ENCODE data around the gene LMX1A. TPM values are rescaled to one million over a fixed set of nuclear protein-coding genes. Genes with fewer than 3 reads are reported as not detected.

LMX1A gene
- total RNA-seq, 1 experiment from 2014 or later, result not detected

DNA sequence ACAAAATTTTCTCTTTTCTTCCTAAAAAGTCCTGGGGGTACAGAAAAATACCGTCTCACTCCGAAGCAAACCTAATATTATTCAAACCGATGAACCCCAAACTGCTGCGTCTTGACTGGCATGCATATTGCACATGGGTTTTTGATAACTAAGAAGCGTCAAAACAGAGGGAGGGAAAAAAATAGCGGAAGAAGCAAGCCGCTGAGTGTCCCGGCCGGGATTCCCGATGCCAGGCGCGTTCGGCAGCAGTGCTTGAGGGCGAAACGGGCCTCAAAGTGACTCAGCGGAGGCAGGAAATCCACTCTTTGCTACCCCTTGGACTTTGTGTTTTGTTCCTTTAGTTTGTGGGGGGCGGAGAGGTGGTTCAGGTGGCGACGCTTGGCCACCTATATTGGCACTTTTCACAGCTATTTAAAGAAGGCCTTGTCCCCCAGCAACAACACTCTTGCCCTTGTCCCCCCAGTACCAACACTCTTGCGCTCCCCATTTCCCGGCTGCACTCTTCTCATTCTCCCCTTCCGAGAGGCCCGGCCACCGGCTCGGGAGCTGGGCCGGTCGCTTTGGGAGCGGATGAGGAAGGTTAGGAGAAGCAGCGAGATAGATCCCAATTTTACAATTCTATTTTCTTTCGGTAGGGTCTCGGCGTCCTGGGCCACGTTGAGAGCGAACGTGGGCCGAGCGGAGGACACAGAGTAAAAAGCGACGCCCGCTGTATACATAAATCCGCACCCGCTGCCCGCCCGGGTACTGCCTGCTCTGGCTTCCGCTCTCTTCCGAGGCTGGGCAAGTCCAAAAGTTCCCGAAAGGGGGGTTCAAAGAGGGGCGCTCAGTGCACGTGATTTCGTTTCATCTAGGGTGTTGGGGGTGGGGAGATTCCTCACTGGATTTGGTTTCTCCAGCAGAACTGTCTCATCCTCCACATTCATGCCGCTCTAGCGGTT, 2.5 kb downstream of the LMX1A start:
- H3K4me3 ChIP-seq, result no peak overlapping the region
- H3K27ac ChIP-seq, result no peak overlapping the region
- no peak for DNase-seq (ENCODE audit: low read depth in 1 of 2, low spot score in 2 of 2)
- no peaks in the 10 kb centered on the region for H3K36me3 ChIP-seq
- no peaks in the 10 kb centered on the region for H3K4me1 ChIP-seq (replicated peaks)
- peaks cover 30% of the 10 kb centered on the region for H3K27me3 ChIP-seq (replicated peaks)
- H3K9me3 ChIP-seq (replicated peaks), result no peaks in the 10 kb centered on the region

DNA sequence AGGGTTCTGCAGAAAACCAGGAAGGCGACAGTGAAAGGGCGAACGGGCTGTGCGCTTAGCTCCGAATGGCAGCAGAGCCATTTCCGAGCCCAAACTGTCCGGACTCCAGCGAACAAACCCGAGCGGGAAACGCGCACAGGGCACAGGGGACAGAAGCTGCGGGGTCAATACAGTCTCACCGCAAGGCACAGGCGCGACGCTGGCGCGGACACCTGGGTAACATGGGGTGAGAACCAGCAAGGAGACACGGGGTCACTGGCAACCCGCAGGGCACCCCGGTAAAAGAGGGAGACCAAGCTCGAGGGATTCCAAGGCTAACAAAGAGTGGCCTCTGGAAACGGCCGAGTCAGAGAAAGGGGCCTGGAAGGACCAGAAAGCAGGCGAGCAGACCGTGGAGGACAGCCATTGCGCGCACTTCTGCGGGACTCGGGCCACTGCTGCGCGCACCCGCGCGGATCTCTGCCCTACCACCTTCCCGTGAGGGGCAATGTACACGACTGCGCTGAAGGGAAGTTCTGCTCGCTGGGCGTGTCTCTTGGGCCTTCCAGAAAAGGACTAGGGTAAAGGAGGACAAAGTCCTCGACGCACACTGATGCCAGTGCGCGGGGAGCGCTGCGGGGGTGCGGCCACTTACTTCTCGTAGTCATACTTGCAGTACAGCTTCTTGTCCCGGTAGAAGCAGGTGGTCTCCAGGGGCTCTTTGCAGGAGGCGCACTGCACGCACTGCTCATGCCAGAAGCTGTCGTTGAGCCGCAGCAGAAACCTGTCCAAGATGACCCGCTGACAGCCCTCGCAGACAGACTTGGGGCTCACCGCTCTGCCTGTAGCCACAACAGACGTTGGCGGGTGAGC, 3.8 kb downstream of the LMX1A start:
- no peaks in the 10 kb centered on the region for H3K9me3 ChIP-seq (replicated peaks)
- no peaks in the 10 kb centered on the region for H3K36me3 ChIP-seq
- no peak overlapping the region for H3K27ac ChIP-seq
- H3K27me3 ChIP-seq (replicated peaks), result peaks cover 19% of the 10 kb centered on the region
- no peak for DNase-seq (ENCODE audit: low read depth in 1 of 2, low spot score in 2 of 2)
- no peaks in the 10 kb centered on the region for H3K4me1 ChIP-seq (replicated peaks)
- H3K4me3 ChIP-seq, result no peak overlapping the region

DNA sequence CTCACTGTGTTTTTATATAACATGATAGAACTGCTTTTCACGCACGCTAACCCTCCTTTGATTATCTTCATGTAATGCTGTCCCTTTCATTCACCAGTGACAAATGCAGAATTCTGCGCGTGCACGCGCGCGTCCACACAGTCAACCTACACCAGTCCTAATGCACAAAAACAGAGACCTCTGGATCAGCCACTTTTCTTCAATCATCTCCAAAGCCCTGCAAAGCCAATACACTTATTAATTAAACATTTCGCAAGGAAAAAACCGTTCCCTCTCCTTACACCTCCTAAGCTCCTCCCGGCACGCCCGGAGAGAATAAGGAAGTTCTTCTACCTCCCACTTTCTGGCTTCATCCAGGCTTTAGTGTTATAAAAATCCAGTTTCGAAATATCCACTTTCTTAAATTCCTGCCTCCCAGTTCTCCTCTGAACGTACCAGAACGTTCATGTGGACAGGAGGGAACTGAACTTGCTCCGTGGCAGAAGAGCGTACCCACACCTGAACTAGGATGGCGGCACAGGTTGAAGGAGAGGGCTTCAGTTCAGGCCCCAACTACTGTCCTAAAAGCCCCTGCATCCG, 4.6 kb downstream of the LMX1A start:
- Histone ChIP-seq H3K9me3 (replicated peaks) (no peaks in the 10 kb centered on the region), H3K4me3 (no peak overlapping the region), H3K27me3 (replicated peaks) (peaks cover 19% of the 10 kb centered on the region), H3K27ac (no peak overlapping the region), H3K36me3 (no peaks in the 10 kb centered on the region), H3K4me1 (replicated peaks) (no peaks in the 10 kb centered on the region)
- DNase-seq (ENCODE audit: low read depth in 1 of 2, low spot score in 2 of 2), result no peak

DNA sequence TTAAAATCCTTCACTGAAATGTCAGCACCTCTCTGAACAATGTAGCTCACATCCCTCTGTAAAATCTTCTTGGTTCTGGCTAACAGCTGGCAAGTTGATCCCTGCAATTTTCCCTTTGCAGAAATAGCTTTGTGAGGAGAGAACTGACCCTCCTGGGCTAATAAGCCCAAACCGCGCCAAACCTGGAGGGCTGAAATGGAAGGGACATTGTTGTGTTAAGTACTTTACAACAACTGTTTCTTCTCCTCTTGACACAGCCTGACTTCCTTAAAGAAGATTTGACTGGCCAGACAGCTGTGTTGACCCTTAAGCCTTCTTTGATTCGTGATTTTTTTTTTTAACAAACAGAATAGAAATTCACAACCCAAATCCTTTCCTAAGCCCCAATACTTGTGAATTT, 5.7 kb downstream of the LMX1A start:
- no peak for DNase-seq (ENCODE audit: low read depth in 1 of 2, low spot score in 2 of 2)
- H3K4me1 ChIP-seq (replicated peaks), result no peaks in the 10 kb centered on the region
- H3K27ac ChIP-seq, result no peak overlapping the region
- no peak overlapping the region for H3K4me3 ChIP-seq
- no peaks in the 10 kb centered on the region for H3K36me3 ChIP-seq
- no peaks in the 10 kb centered on the region for H3K9me3 ChIP-seq (replicated peaks)
- peaks cover 21% of the 10 kb centered on the region for H3K27me3 ChIP-seq (replicated peaks)

DNA sequence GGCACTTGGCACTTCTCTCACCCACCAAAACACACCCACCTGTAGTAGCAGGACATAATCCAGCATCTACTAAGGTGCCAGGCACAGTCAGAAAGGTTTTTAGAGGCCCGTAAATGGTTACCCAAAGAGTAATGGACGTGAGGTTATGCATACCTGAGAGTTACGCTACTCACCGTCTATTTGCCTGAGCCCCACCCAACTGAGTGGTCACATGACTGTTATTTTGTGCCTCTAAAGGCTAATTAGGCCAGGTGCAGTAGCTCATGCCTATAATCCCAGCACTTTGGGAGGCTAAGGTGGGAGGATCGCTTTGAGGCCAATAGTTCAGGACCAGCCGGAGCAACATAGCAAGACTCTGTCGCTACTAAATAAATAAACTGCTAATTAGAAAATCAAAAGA, 11.0 kb downstream of the LMX1A start:
- Histone ChIP-seq H3K27ac (no peak overlapping the region), H3K36me3 (no peaks in the 10 kb centered on the region), H3K4me1 (replicated peaks) (no peaks in the 10 kb centered on the region), H3K27me3 (replicated peaks) (peaks cover 20% of the 10 kb centered on the region), H3K9me3 (replicated peaks) (no peaks in the 10 kb centered on the region), H3K4me3 (no peak overlapping the region)
- DNase-seq (ENCODE audit: low read depth in 1 of 2, low spot score in 2 of 2), result no peak

GRCh38 chr1:165344736-165345135, 11.8 kb downstream of the LMX1A start:
- DNase-seq (ENCODE audit: low read depth in 1 of 2, low spot score in 2 of 2), result no peak
- Histone ChIP-seq H3K27me3 (replicated peaks) (peaks cover 20% of the 10 kb centered on the region), H3K27ac (no peak overlapping the region), H3K4me3 (no peak overlapping the region), H3K9me3 (replicated peaks) (no peaks in the 10 kb centered on the region), H3K36me3 (no peaks in the 10 kb centered on the region), H3K4me1 (replicated peaks) (no peaks in the 10 kb centered on the region)

- no peaks in the 10 kb centered on the region for H3K9me3 ChIP-seq (replicated peaks)
- no peaks in the 10 kb centered on the region for H3K4me1 ChIP-seq (replicated peaks)
- H3K36me3 ChIP-seq, result no peaks in the 10 kb centered on the region
- no peak for DNase-seq (ENCODE audit: low read depth in 1 of 2, low spot score in 2 of 2)
- H3K27me3 ChIP-seq (replicated peaks), result peaks cover 20% of the 10 kb centered on the region
- no peak overlapping the region for H3K4me3 ChIP-seq
- H3K27ac ChIP-seq, result no peak overlapping the region
Measured at GRCh38 chr1:165344198-165344597, 12.3 kb downstream of the LMX1A start.

DNA sequence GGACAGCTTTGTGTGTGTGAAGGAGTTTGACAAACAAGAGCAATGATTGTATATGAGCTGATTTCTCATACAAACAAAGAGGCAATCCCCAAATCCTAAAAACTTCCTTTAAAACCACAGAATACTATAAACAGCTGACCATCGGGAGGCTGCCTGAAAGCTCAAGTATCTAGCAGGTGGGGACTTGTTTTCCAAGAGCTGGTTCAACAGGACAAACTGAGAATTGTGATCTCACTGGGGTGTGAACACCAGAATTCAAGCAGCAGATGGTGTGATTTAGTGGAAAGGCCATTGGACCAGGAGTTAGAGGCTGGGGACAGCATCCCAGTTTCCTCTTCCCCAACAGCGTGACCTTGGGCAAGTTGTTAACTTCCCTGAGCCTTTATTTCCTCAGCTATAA, 13.9 kb downstream of the LMX1A start:
- no peaks in the 10 kb centered on the region for H3K4me1 ChIP-seq (replicated peaks)
- H3K27me3 ChIP-seq (replicated peaks), result peaks cover 16% of the 10 kb centered on the region
- no peak overlapping the region for H3K4me3 ChIP-seq
- no peak for DNase-seq (ENCODE audit: low read depth in 1 of 2, low spot score in 2 of 2)
- no peaks in the 10 kb centered on the region for H3K9me3 ChIP-seq (replicated peaks)
- H3K27ac ChIP-seq, result no peak overlapping the region
- H3K36me3 ChIP-seq, result no peaks in the 10 kb centered on the region

GRCh38 chr1:165342168-165342567, 14.3 kb downstream of the LMX1A start:
- Histone ChIP-seq H3K9me3 (replicated peaks) (no peaks in the 10 kb centered on the region), H3K36me3 (no peaks in the 10 kb centered on the region), H3K27me3 (replicated peaks) (peaks cover 12% of the 10 kb centered on the region), H3K4me3 (no peak overlapping the region), H3K27ac (no peak overlapping the region), H3K4me1 (replicated peaks) (no peaks in the 10 kb centered on the region)
- DNase-seq (ENCODE audit: low read depth in 1 of 2, low spot score in 2 of 2), result no peak

DNA sequence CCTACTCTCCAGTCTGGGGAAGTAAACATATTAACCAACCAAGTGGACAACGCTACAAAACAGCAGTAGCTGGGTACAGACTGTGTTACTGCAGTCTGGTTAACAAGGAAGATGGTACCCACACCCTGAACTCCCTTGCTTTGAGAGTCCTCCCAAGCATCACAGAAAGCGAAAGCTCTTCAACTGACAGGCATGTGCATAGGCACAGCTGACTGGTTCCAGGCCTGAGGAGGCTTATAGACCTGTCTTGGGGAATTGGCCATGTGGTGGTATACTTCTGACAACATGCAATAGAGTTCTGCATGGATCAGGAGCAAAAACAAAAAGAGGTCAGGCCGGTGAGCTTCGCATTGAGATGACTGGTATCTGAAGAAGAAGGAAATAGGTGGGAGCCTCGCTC, 17.4 kb downstream of the LMX1A start:
- no peak for DNase-seq (ENCODE audit: low read depth in 1 of 2, low spot score in 2 of 2)
- Histone ChIP-seq H3K36me3 (no peaks in the 10 kb centered on the region), H3K9me3 (replicated peaks) (no peaks in the 10 kb centered on the region), H3K27me3 (replicated peaks) (no peaks in the 10 kb centered on the region), H3K27ac (no peak overlapping the region), H3K4me1 (replicated peaks) (no peaks in the 10 kb centered on the region), H3K4me3 (no peak overlapping the region)

- no peak for DNase-seq (ENCODE audit: low read depth in 1 of 2, low spot score in 2 of 2)
- H3K36me3 ChIP-seq, result no peaks in the 10 kb centered on the region
- no peak overlapping the region for H3K4me3 ChIP-seq
- H3K9me3 ChIP-seq (replicated peaks), result no peaks in the 10 kb centered on the region
- H3K27me3 ChIP-seq (replicated peaks), result no peaks in the 10 kb centered on the region; the same call in 1 of the 2 replicates
- no peak overlapping the region for H3K27ac ChIP-seq
- H3K4me1 ChIP-seq (replicated peaks), result no peaks in the 10 kb centered on the region
Measured at GRCh38 chr1:165330483-165330882, 26.0 kb downstream of the LMX1A start.

DNA sequence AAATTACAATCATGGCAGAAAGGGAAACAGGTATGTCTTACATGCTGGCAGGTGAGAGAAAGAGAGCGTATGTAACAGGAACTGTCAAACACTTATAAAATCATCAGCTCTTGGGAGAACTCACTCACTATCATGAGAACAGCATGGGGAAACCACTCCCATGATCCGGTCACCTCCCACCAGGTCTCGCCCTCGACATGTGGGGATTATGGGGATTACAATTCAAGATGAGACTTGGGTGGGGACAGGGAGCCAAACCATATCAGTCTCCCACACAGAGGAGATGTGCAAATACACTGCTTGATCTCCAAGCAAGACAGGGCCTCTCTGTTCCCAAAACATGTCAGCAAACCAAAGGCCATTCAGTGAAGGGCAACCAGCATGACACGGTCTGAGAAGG, 27.4 kb downstream of the LMX1A start:
- DNase-seq (ENCODE audit: low read depth in 1 of 2, low spot score in 2 of 2), result no peak
- no peak overlapping the region for H3K27ac ChIP-seq
- no peaks in the 10 kb centered on the region for H3K36me3 ChIP-seq
- no peaks in the 10 kb centered on the region for H3K4me1 ChIP-seq (replicated peaks)
- H3K27me3 ChIP-seq (replicated peaks), result no peaks in the 10 kb centered on the region; the same call in 1 of the 2 replicates
- H3K4me3 ChIP-seq, result no peak overlapping the region
- no peaks in the 10 kb centered on the region for H3K9me3 ChIP-seq (replicated peaks)

DNA sequence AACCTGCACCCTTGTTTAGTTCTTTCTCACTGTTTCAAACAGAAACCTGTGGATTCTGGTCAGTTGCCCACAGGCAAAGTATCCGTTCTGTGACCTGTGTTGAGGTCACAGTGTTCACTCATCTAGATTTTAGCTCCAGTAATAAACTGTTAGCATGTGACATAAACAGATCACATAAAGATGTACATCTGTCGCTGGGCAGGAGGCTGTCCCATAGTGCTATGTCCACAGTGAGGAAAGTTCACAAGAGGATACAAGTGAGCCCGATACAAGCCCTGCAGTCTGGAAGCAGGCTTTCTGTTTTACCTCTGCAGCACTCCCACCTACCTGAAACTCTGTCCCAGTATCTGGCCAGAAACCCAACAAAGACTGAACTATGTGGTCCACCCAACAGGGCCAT, 28.4 kb downstream of the LMX1A start:
- no peaks in the 10 kb centered on the region for H3K4me1 ChIP-seq (replicated peaks)
- no peak for DNase-seq (ENCODE audit: low read depth in 1 of 2, low spot score in 2 of 2)
- H3K36me3 ChIP-seq, result no peaks in the 10 kb centered on the region
- H3K27me3 ChIP-seq (replicated peaks), result no peaks in the 10 kb centered on the region; the same call in 1 of the 2 replicates
- no peak overlapping the region for H3K27ac ChIP-seq
- H3K4me3 ChIP-seq, result no peak overlapping the region
- H3K9me3 ChIP-seq (replicated peaks), result no peaks in the 10 kb centered on the region

DNA sequence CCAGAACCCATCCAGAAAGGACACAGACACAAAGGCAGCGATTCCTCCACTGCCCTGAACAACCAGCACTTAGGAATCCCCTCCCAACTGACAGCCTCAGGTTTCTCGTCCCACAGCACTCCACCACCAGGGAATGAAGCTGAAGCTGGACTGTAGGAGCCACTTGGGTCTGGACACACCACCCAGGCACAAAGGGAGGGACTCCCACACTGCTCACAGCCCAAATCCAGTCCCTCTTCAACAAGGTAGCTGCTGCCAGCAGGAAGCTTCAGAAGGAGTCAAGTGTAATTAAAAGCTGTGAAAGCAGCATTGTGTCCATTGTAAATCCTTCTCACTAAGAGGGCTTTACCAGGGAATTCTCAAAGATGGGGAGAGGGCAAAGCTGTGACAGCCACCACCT, 29.0 kb downstream of the LMX1A start:
- Histone ChIP-seq H3K36me3 (no peaks in the 10 kb centered on the region), H3K9me3 (replicated peaks) (no peaks in the 10 kb centered on the region), H3K4me1 (replicated peaks) (no peaks in the 10 kb centered on the region), H3K27ac (no peak overlapping the region), H3K27me3 (replicated peaks) (no peaks in the 10 kb centered on the region; the same call in 1 of the 2 replicates), H3K4me3 (no peak overlapping the region)
- DNase-seq (ENCODE audit: low read depth in 1 of 2, low spot score in 2 of 2), result no peak

Measured in SJSA1 (cell line).